K562 (cell line): ENCODE results near the gene SOBP. TPM values are rescaled to one million over a fixed set of nuclear protein-coding genes. Genes with fewer than 3 reads are reported as not detected.

Experiments used
- ATAC-seq: fragments of 200-7000 bp; cut with Tn5 transposase; 3 replicates; pipeline ENCODE4 v1.9.1; 2020; ENCODE audit warnings: moderate library complexity
- BruUV-seq: library from RNA; stranded (reverse); fragments of 400-500 nt; replicated peaks from 2 replicates; lab custom pipeline; 2021; lab: Mats Ljungman, UMichigan
- CTCF ChIA-PET: fragments of 300-600 bp; formaldehyde crosslinking; extraction: SDS; loops from one replicate; lab custom pipeline; 2021; ENCODE audit warnings: low intra/inter-chr PET ratio; lab: Yijun Ruan, JAX
- POLR2A ChIA-PET: fragments of 300-600, 350-650 bp; sonication (Branson Sonifier 250); formaldehyde crosslinking; extraction: SDS; loops from one replicate; lab custom pipeline; 2021; ENCODE audit warnings: antibody characterized with exemption, inconsistent platforms; lab: Yijun Ruan, JAX
- DNase-seq, 4 experiments: peaks; one replicate each; pipeline versions ENCODE4 v3.0.0 to v3.0.0-alpha.2; 2011 to 2018; ENCODE audit warnings: low spot score in 3 of 4, mixed read lengths in 3 of 4; ENCODE audit errors: extremely low read depth in 1 of 4
- FAIRE-seq: peaks from 2 replicates; lab custom pipeline; 2011; peaks lifted over from hg19 to GRCh38; lab: Jason Lieb, UNC
- H2AFZ ChIP-seq: 2 replicates; pipeline ENCODE4 v1.6.0; 2011; ENCODE audit warnings: low read depth, low read length, control low read depth, inconsistent platforms
- H3K27ac ChIP-seq: fragments of 200-600 bp; 3 replicates; pipeline ENCODE4 v1.8.0; 2011; ENCODE audit warnings: low read depth, mild to moderate bottlenecking, control low read depth, inconsistent platforms, low read length, moderate library complexity, mixed read lengths; ENCODE audit errors: extremely low read depth
- H3K27me3 ChIP-seq, 2 experiments: fragments of 300-600 bp in 1 of 2; 2 replicates in 1 of 2; 3 replicates in 1 of 2; pipeline versions ENCODE4 v1.6.0 to v1.8.0; 2011; ENCODE audit warnings: inconsistent platforms in 2 of 2, low read length in 2 of 2, mild to moderate bottlenecking in 1 of 2, mixed read lengths in 1 of 2, moderate library complexity in 1 of 2; ENCODE audit not compliant: control insufficient read depth in 2 of 2, insufficient read depth in 2 of 2
- H3K36me3 ChIP-seq: fragments of 300-600 bp; 3 replicates; pipeline ENCODE4 v1.8.0; 2011; ENCODE audit warnings: mild to moderate bottlenecking, low read length, inconsistent platforms; ENCODE audit not compliant: control insufficient read depth, insufficient read depth
- H3K4me1 ChIP-seq, 2 experiments: fragments of 200-600 bp in 1 of 2; replicated peaks in 1 of 2; 2 replicates in 1 of 2; 3 replicates in 1 of 2; pipeline versions ENCODE4 v1.5.1 to v1.8.0; 2011; ENCODE audit warnings: inconsistent platforms in 2 of 2, low read length in 2 of 2, mild to moderate bottlenecking in 1 of 2, mixed read lengths in 1 of 2, moderate library complexity in 1 of 2; ENCODE audit not compliant: control insufficient read depth in 2 of 2, insufficient read depth in 2 of 2
- H3K4me2 ChIP-seq: 2 replicates; pipeline ENCODE4 v1.6.1; 2011; ENCODE audit warnings: low read length, control low read depth, inconsistent platforms, mixed read lengths; ENCODE audit not compliant: insufficient read depth
- H3K4me3 ChIP-seq: fragments of 200-600 bp; sonication (generic), shearing (Covaris generic); 2 replicates; pipeline ENCODE4 v1.5.1; 2016; ENCODE audit warnings: control low read depth, inconsistent platforms
- H3K79me2 ChIP-seq: fragments of 200-600 bp; 3 replicates; pipeline ENCODE4 v1.8.0; 2011; ENCODE audit warnings: low read length, inconsistent platforms; ENCODE audit not compliant: control insufficient read depth, insufficient read depth
- H3K9ac ChIP-seq, 2 experiments: 2 replicates each; pipeline versions ENCODE4 v1.6.0 to v1.6.1; 2011; ENCODE audit warnings: low read depth in 2 of 2, low read length in 2 of 2, control low read depth in 1 of 2, inconsistent platforms in 1 of 2, mild to moderate bottlenecking in 1 of 2, mixed read lengths in 1 of 2; ENCODE audit not compliant: insufficient read depth in 1 of 2
- H3K9me1 ChIP-seq: one replicate; pipeline ENCODE4 v1.6.0; 2011; ENCODE audit warnings: inconsistent platforms, mild to moderate bottlenecking, low read length, moderate library complexity; ENCODE audit not compliant: control insufficient read depth, insufficient read depth
- H3K9me3 ChIP-seq: replicated peaks from 2 replicates; pipeline ENCODE4 v1.5.1; 2011; ENCODE audit warnings: low read depth, low read length, inconsistent platforms; ENCODE audit not compliant: control insufficient read depth, insufficient read depth
- H4K20me1 ChIP-seq: replicated peaks from 2 replicates; pipeline ENCODE4 v1.6.1; 2011; ENCODE audit warnings: low read length, inconsistent platforms, mixed read lengths; ENCODE audit not compliant: control insufficient read depth, insufficient read depth
- BCLAF1 ChIP-seq, 2 experiments: fragments of 450-650 bp in 1 of 2; IDR thresholded peaks; 2 replicates each; pipeline ENCODE4 v1.6.1; 2011 to 2017; ENCODE audit warnings: low read depth in 2 of 2, antibody characterized with exemption in 1 of 2, borderline replicate concordance in 1 of 2, low read length in 1 of 2, mild to moderate bottlenecking in 1 of 2, mixed read lengths in 1 of 2; ENCODE audit not compliant: control insufficient read depth in 1 of 2
- CTCF ChIP-seq, 3 experiments: IDR thresholded peaks in 2 of 3; conservative IDR thresholded peaks in 1 of 3; 2 replicates each; pipeline ENCODE4 v1.5.1; 2011 to 2012; ENCODE audit warnings: low read length in 3 of 3, mild to moderate bottlenecking in 3 of 3, control low read depth in 2 of 3, improper control_type of control experiment in 1 of 3, inconsistent platforms in 1 of 3, low read depth in 1 of 3, mixed read lengths in 1 of 3, moderate library complexity in 1 of 3; ENCODE audit not compliant: insufficient read depth in 2 of 3
- DLX4 ChIP-seq: fragments of 250-450 bp; sonication (Bioruptor Pico); IDR thresholded peaks from 2 replicates; pipeline ENCODE4 v1.6.1; 2021; ENCODE audit warnings: mild to moderate bottlenecking
- MBD2 ChIP-seq: sonication (generic); IDR thresholded peaks from 2 replicates; pipeline ENCODE4 v1.6.1; 2016; ENCODE audit warnings: low read depth, borderline replicate concordance
- ZC3H8 ChIP-seq: fragments of 450-650 bp; IDR thresholded peaks from 2 replicates; pipeline ENCODE4 v1.6.1; 2017
- ZNF121 ChIP-seq: sonication (generic); formaldehyde crosslinking; conservative IDR thresholded peaks from 2 replicates; pipeline ENCODE4 v1.8.0; 2022; ENCODE audit warnings: missing genetic modification reagents
- WGBS: fragments of 100-300 bp; shearing (Covaris generic); methylation state at CpG from one replicate; pipeline ENCODE4 v1.1.6; 2016; ENCODE audit warnings: low coverage, mixed read lengths; ENCODE audit not compliant: insufficient coverage; ENCODE audit errors: missing lambda C conversion rate; 5-methylcytosine and 5-hydroxymethylcytosine counted together
- in situ Hi-C: fragments of 300-500 bp; cut with MboI; formaldehyde crosslinking; loops from 4 replicates; pipeline ENCODE4 v1.15.0; 2018; ENCODE audit warnings: inconsistent platforms, mixed read lengths
- intact Hi-C: fragments of 100-400 bp; cut with micrococcal nuclease; formaldehyde crosslinking; loops from 2 replicates; pipeline ENCODE4 v1.14.2; 2022
- polyA plus RNA-seq, 8 experiments: library from polyadenylated mRNA; depleted of rRNA in 4 of 8; stranded (reverse) in 5 of 8; unstranded in 3 of 8; fragments of >200 nt; fragmentation: Nextera tagmentation in 2 of 8; fragmentation: Illumina TruSeq in 1 of 8; extraction: Ambion mirVana in 2 of 8; extraction: Trizol in 1 of 8; gene quantifications; 2 replicates each; pipeline versions ENCODE4 v1.2.1 to v1.2.3, GENCODE V29; 2011 to 2014; ENCODE audit warnings: inconsistent platforms in 1 of 8, missing spikeins in 1 of 8
- total RNA-seq, 7 experiments: library from RNA; depleted of rRNA in 6 of 7; stranded (reverse); fragments of >200 nt in 6 of 7; fragmentation: Illumina TruSeq in 2 of 7; extraction: Trizol in 2 of 7; gene quantifications; 2 replicates each; pipeline versions ENCODE4 v1.2.1 to v1.2.3, GENCODE V29; 2011 to 2021; ENCODE audit warnings: low replicate concordance in 1 of 7

Gene SOBP
- total and polyA plus RNA-seq, 9 of the 15 experiments (the other 6 are each of a cell fraction or from before 2014, with no cell fraction given) = 0.16 TPM; not detected in 8

- TF ChIP-seq BCLAF1 (IDR thresholded peaks at IDR 0.05; ENCODE audit: borderline replicate concordance in 1 of 2, control insufficient read depth in 1 of 2, low read depth in 2 of 2, low read length in 1 of 2) = no peak
- TF ChIP-seq ZNF121 (CRISPR knock-in tag) = no peak
- TF ChIP-seq ZC3H8 = no peak
- TF ChIP-seq MBD2 = no peak
- no peak for TF ChIP-seq DLX4 (CRISPR knock-in tag)
These were observed 74.7 kb downstream of the SOBP start (continued) for GRCh38 chr6:107564589-107564951.

- H3K27ac ChIP-seq = no peak overlapping the region
- TF ChIP-seq CTCF (IDR thresholded peaks at IDR 0.05 in 2 of 3, conservative IDR thresholded peaks at IDR 0.05 in 1 of 3; ENCODE audit: insufficient read depth in 2 of 3, low read depth in 1 of 3, low read length in 3 of 3) = peak in 1 of 3 experiments; percentile 9; a peak in 1 of 6 replicates
These were observed 75.3 kb downstream of the SOBP start for GRCh38 chr6:107565165-107565723.

More at GRCh38 chr6:107565165-107565723, 75.3 kb downstream of the SOBP start:
- ChIA-PET CTCF (no interaction called here), POLR2A (no interaction called here)
- H3K79me2 ChIP-seq = no peaks in the 10 kb centered on the region
- no peak for FAIRE-seq
- no peaks in the 10 kb centered on the region for H3K9me3 ChIP-seq
- H3K9ac ChIP-seq = no peak overlapping the region
- intact Hi-C loops (no loop called here), in situ Hi-C loops (no loop called here)
- H3K9me1 ChIP-seq = no peaks in the 10 kb centered on the region
- no peaks in the 10 kb centered on the region for H4K20me1 ChIP-seq
- ATAC-seq = peak; percentile 53
- H3K4me3 ChIP-seq = no peak overlapping the region
- no peak overlapping the region for H3K4me2 ChIP-seq
- WGBS = 0% methylated on average over 3 of the region's 7 CpGs
- no peaks in the 10 kb centered on the region for H3K36me3 ChIP-seq
- no peaks in the 10 kb centered on the region for H3K4me1 ChIP-seq
- peak in 1 of 4 experiments; percentile 3 for DNase-seq
- no TSS peak for BruUV-seq
- H2AFZ ChIP-seq = no peak overlapping the region
- H3K27me3 ChIP-seq = peaks cover 0 to 17% of the 10 kb centered on the region in 2 experiments; a peak in 2 of 5 replicates
